GM12878 (cell line): ENCODE measurements around the gene HMOX2. TPM values are rescaled to one million over a fixed set of nuclear protein-coding genes. Genes with fewer than 3 reads are reported as not detected.

Source experiments
- ATAC-seq: fragments of 200-7000 bp; cut with Tn5 transposase; 3 replicates; pipeline ENCODE4 v1.9.1; 2020; ENCODE audit warnings: mild to moderate bottlenecking, moderate library complexity
- BruUV-seq: library from RNA; stranded (reverse); fragments of 400-500 nt; replicated peaks from 2 replicates; lab custom pipeline; 2021; lab: Mats Ljungman, UMichigan
- CTCF ChIA-PET: fragments of 300-600 bp; sonication (Branson Sonifier 250); formaldehyde crosslinking; extraction: SDS; loops from one replicate; lab custom pipeline; 2021; ENCODE audit warnings: inconsistent platforms; lab: Yijun Ruan, JAX
- POLR2A ChIA-PET: fragments of 350-600 bp; formaldehyde crosslinking; extraction: SDS; loops from one replicate; lab custom pipeline; 2021; ENCODE audit warnings: inconsistent platforms; lab: Charles Lee
- RAD21 ChIA-PET: fragments of 300-600 bp; sonication (Branson Sonifier 250); formaldehyde crosslinking; loops from one replicate; lab custom pipeline; 2023; ENCODE audit warnings: antibody characterized with exemption; ENCODE audit not compliant: unreplicated experiment; lab: Charles Lee
- SMC1A ChIA-PET: fragments of 300-600 bp; sonication (Branson Sonifier 250); formaldehyde crosslinking; loops from one replicate; lab custom pipeline; 2023; ENCODE audit not compliant: unreplicated experiment, uncharacterized antibody; lab: Charles Lee
- DNase-seq: peaks from one replicate; pipeline ENCODE4 v3.0.0-alpha.2; 2011; ENCODE audit warnings: low read depth, low spot score
- FAIRE-seq: peaks from 3 replicates; lab custom pipeline; 2011; peaks lifted over from hg19 to GRCh38; lab: Jason Lieb, UNC
- H2AFZ ChIP-seq: 2 replicates; pipeline ENCODE4 v1.6.0; 2011; ENCODE audit warnings: low read depth, low read length, control low read depth; ENCODE audit not compliant: control insufficient read depth
- H3K27ac ChIP-seq: 2 replicates; pipeline ENCODE4 v1.5.1; 2011; ENCODE audit warnings: control low read depth; ENCODE audit not compliant: control insufficient read depth, insufficient read depth
- H3K27me3 ChIP-seq, 2 experiments: replicated peaks in 1 of 2; 2 replicates each; pipeline versions ENCODE4 v1.6.0 to v1.6.1; 2011; ENCODE audit warnings: low read length in 1 of 2; ENCODE audit not compliant: control insufficient read depth in 2 of 2, insufficient read depth in 2 of 2
- H3K36me3 ChIP-seq, 2 experiments: 2 replicates each; pipeline ENCODE4 v1.5.1; 2011; ENCODE audit warnings: low read length in 1 of 2; ENCODE audit not compliant: control insufficient read depth in 2 of 2, insufficient read depth in 2 of 2
- H3K4me1 ChIP-seq: 2 replicates; pipeline ENCODE4 v1.6.1; 2011; ENCODE audit warnings: mild to moderate bottlenecking, low read length, moderate library complexity, mixed read lengths; ENCODE audit not compliant: control insufficient read depth, insufficient read depth
- H3K4me2 ChIP-seq: 2 replicates; pipeline ENCODE4 v1.6.0; 2011; ENCODE audit warnings: control low read depth; ENCODE audit not compliant: control insufficient read depth, insufficient read depth
- H3K4me3 ChIP-seq: fragments of 200-600 bp; sonication (generic); 2 replicates; pipeline ENCODE4 v1.5.1; 2016
- H3K79me2 ChIP-seq: 2 replicates; pipeline ENCODE4 v1.6.0; 2011; ENCODE audit warnings: low read length; ENCODE audit not compliant: control insufficient read depth, insufficient read depth
- H3K9ac ChIP-seq: 2 replicates; pipeline ENCODE4 v1.8.0; 2011; ENCODE audit warnings: low read length, control low read depth, mixed read lengths; ENCODE audit not compliant: control insufficient read depth, insufficient read depth
- H3K9me3 ChIP-seq: replicated peaks from 3 replicates; pipeline ENCODE4 v1.5.1; 2011; ENCODE audit warnings: mild to moderate bottlenecking, low read length; ENCODE audit not compliant: control insufficient read depth, insufficient read depth
- H4K20me1 ChIP-seq: 2 replicates; pipeline ENCODE4 v1.6.0; 2011; ENCODE audit not compliant: control insufficient read depth, insufficient read depth
- ATF3 ChIP-seq: IDR thresholded peaks from 2 replicates; pipeline ENCODE4 v1.6.1; 2011; ENCODE audit warnings: low read depth, mild to moderate bottlenecking, low read length, moderate library complexity, borderline replicate concordance; ENCODE audit errors: extremely low read depth
- BHLHE40 ChIP-seq, 2 experiments: fragments of 450-650 bp in 1 of 2; IDR thresholded peaks; 2 replicates each; pipeline ENCODE4 v1.6.1; 2011 to 2017; ENCODE audit warnings: low read depth in 2 of 2, borderline replicate concordance in 1 of 2, improper control_type of control experiment in 1 of 2, low read length in 1 of 2, mild to moderate bottlenecking in 1 of 2
- BMI1 ChIP-seq: fragments of 450-650 bp; IDR thresholded peaks from 2 replicates; pipeline ENCODE4 v1.6.1; 2016; ENCODE audit warnings: mild to moderate bottlenecking, moderate library complexity, borderline replicate concordance
- CBX3 ChIP-seq: fragments of 200-600 bp; sonication (generic); IDR thresholded peaks from 2 replicates; pipeline ENCODE4 v1.6.1; 2016; ENCODE audit warnings: low read depth, borderline replicate concordance
- E2F4 ChIP-seq: IDR thresholded peaks from 2 replicates; pipeline ENCODE4 v1.6.1; 2012; ENCODE audit warnings: low read depth, low read length, improper control_type of control experiment
- EED ChIP-seq: sonication (generic); IDR thresholded peaks from 2 replicates; pipeline ENCODE4 v1.6.1; 2016; ENCODE audit warnings: antibody characterized with exemption, low read depth
- EZH2 ChIP-seq: IDR thresholded peaks from 2 replicates; pipeline ENCODE4 v1.6.1; 2012; ENCODE audit warnings: low read depth, mild to moderate bottlenecking, control low read depth, inconsistent platforms, low read length, borderline replicate concordance; ENCODE audit not compliant: control insufficient read depth
- GABPA ChIP-seq: IDR thresholded peaks from 2 replicates; pipeline ENCODE4 v1.6.1; 2014; ENCODE audit warnings: antibody characterized with exemption, low read depth, mild to moderate bottlenecking, inconsistent platforms
- HDAC2 ChIP-seq: fragments of 200-600 bp; sonication (generic); IDR thresholded peaks from 2 replicates; pipeline ENCODE4 v1.6.1; 2017
- HDAC6 ChIP-seq: fragments of 200-600 bp; sonication (generic); IDR thresholded peaks from one replicate; pipeline ENCODE4 v1.8.0; 2017; ENCODE audit warnings: antibody characterized with exemption; ENCODE audit not compliant: unreplicated experiment
- MAX ChIP-seq: IDR thresholded peaks from 2 replicates; pipeline ENCODE4 v1.6.1; 2012; ENCODE audit warnings: low read depth, low read length, improper control_type of control experiment
- MTA3 ChIP-seq: IDR thresholded peaks from 2 replicates; pipeline ENCODE4 v1.6.1; 2012; ENCODE audit warnings: low read length, inconsistent platforms, borderline replicate concordance
- NR2C2 ChIP-seq: IDR thresholded peaks from 2 replicates; pipeline ENCODE4 v1.6.1; 2011; ENCODE audit warnings: borderline replicate concordance, low read depth; ENCODE audit not compliant: control insufficient read depth, insufficient read length
- PAX8 ChIP-seq: fragments of 450-650 bp; IDR thresholded peaks from 2 replicates; pipeline ENCODE4 v1.6.1; 2017; ENCODE audit warnings: mild to moderate bottlenecking, moderate library complexity
- PML ChIP-seq: IDR thresholded peaks from 2 replicates; pipeline ENCODE4 v1.6.1; 2012; ENCODE audit warnings: low read length, inconsistent platforms
- POLR2A ChIP-seq: IDR thresholded peaks from 2 replicates; pipeline ENCODE4 v1.6.1; 2011; ENCODE audit warnings: low read depth, mild to moderate bottlenecking, low read length
- RB1 ChIP-seq: fragments of 450-650 bp; formaldehyde crosslinking; IDR thresholded peaks from 2 replicates; pipeline ENCODE4 v1.6.1; 2017; ENCODE audit warnings: mild to moderate bottlenecking, borderline replicate concordance
- RFX5 ChIP-seq: IDR thresholded peaks from 2 replicates; pipeline ENCODE4 v1.6.1; 2011; ENCODE audit warnings: low read depth, low read length, improper control_type of control experiment
- SPI1 ChIP-seq: IDR thresholded peaks from 2 replicates; pipeline ENCODE4 v1.6.1; 2011; ENCODE audit warnings: low read depth, mild to moderate bottlenecking, low read length, moderate library complexity, borderline replicate concordance; ENCODE audit not compliant: insufficient read depth
- STAT1 ChIP-seq: fragments of 450-650 bp; conservative IDR thresholded peaks from 2 replicates; pipeline ENCODE4 v1.6.1; 2014; ENCODE audit warnings: antibody characterized with exemption, mild to moderate bottlenecking
- SUZ12 ChIP-seq: fragments of 200-600 bp; sonication (generic); IDR thresholded peaks from one replicate; pipeline ENCODE4 v1.6.1; 2018; ENCODE audit warnings: antibody characterized with exemption, mild to moderate bottlenecking; ENCODE audit not compliant: unreplicated experiment
- TCF12 ChIP-seq: IDR thresholded peaks from 2 replicates; pipeline ENCODE4 v1.6.1; 2011; ENCODE audit warnings: low read depth, mild to moderate bottlenecking, low read length
- WRNIP1 ChIP-seq: IDR thresholded peaks from 2 replicates; pipeline ENCODE4 v1.6.1; 2011; ENCODE audit warnings: low read depth, low read length, improper control_type of control experiment, borderline replicate concordance
- ZBED1 ChIP-seq: IDR thresholded peaks from 2 replicates; pipeline ENCODE4 v1.6.1; 2016; ENCODE audit warnings: borderline replicate concordance
- ZNF384 ChIP-seq: IDR thresholded peaks from 2 replicates; pipeline ENCODE4 v1.6.1; 2012; ENCODE audit warnings: low read depth, mild to moderate bottlenecking, low read length, improper control_type of control experiment, borderline replicate concordance
- ZSCAN29 ChIP-seq: fragments of 450-650 bp; IDR thresholded peaks from 2 replicates; pipeline ENCODE4 v1.6.1; 2017; ENCODE audit warnings: mild to moderate bottlenecking, moderate library complexity
- WGBS: methylation state at CpG from one replicate; pipeline ENCODE4 v1.1.6; 2016; ENCODE audit warnings: low lambda C conversion rate; ENCODE audit not compliant: insufficient replicate concordance, insufficient coverage; ENCODE audit errors: missing lambda C conversion rate; 5-methylcytosine and 5-hydroxymethylcytosine counted together
- in situ Hi-C: fragments of 300-500 bp; cut with MboI; formaldehyde crosslinking; loops from 9 replicates; pipeline ENCODE4 v1.14.3; 2018; ENCODE audit warnings: mixed read lengths
- intact Hi-C: fragments of 100-400 bp; cut with micrococcal nuclease; formaldehyde crosslinking; loops from one replicate; pipeline ENCODE4 v1.14.2; 2022; ENCODE audit not compliant: unreplicated experiment
- polyA plus RNA-seq, 11 experiments: library from polyadenylated mRNA; depleted of rRNA in 4 of 11; unstranded in 6 of 11; stranded (reverse) in 5 of 11; fragments of >200 nt; fragmentation: Nextera tagmentation in 4 of 11; fragmentation: Illumina TruSeq in 1 of 11; extraction: Ambion mirVana in 4 of 11; extraction: Trizol in 1 of 11; gene quantifications; 1 replicate in 1 of 11; 2 replicates in 10 of 11; pipeline versions ENCODE4 v1.2.1 to v1.2.3, GENCODE V29; 2011 to 2016; ENCODE audit warnings: inconsistent platforms in 2 of 11, missing spikeins in 2 of 11, low read depth in 1 of 11
- total RNA-seq, 4 experiments: library from RNA; depleted of rRNA in 3 of 4; stranded (reverse); fragments of >200 nt in 3 of 4; fragmentation: Illumina TruSeq in 1 of 4; extraction: Trizol in 1 of 4; gene quantifications; 2 replicates each; pipeline versions ENCODE4 v1.2.1 to v1.2.3, GENCODE V29; 2013 to 2021

Gene HMOX2
- total and polyA plus RNA-seq, 10 of the 15 experiments (the other 5 are each of a cell fraction or from before 2014, with no cell fraction given) = 26.4 to 111 (median 57.8) TPM

GRCh38 chr16:4506450-4506849 is 30.3 kb downstream of the HMOX2 start:
- BruUV-seq = no TSS peak
- H3K27ac ChIP-seq = peak overlapping the region; percentile 79; the same call in 1 of the 2 replicates
- SMC1A ChIA-PET = interaction anchor here (1.0 to 4.0 kb wide), 14 partner anchors 8 to 143 kb away, joined by 3 to 41 read pairs (median 6); partner anchors contain the start of genes CDIP1, HMOX2 and MGRN1
- 1% methylated on average over 3 of the region's 3 CpGs for WGBS
- ATAC-seq (peak; percentile 92), FAIRE-seq (peak; percentile 97), DNase-seq (peak; percentile 39)
- peak overlapping the region; percentile 82; the same call in 1 of the 2 replicates for H3K4me2 ChIP-seq
- RAD21 ChIA-PET = interaction anchor here (0.9 to 4.1 kb wide), 9 partner anchors 8 to 118 kb away, joined by 3 to 26 read pairs (median 12); partner anchors contain the start of genes CDIP1, HMOX2 and MGRN1
- H3K9ac ChIP-seq = no peak overlapping the region
- in situ Hi-C loops = no loop called here
- CTCF ChIA-PET = interaction anchor here (0.7 to 6.5 kb wide), 33 partner anchors 9 to 148 kb away, joined by 3 to 90 read pairs (median 6); partner anchors contain the start of genes CDIP1, CORO7, HMOX2 and MGRN1
- H3K27me3 ChIP-seq = no peaks in the 10 kb centered on the region
- peaks cover 20% of the 10 kb centered on the region for H3K4me1 ChIP-seq
- H3K79me2 ChIP-seq = peaks cover 2% of the 10 kb centered on the region
- H2AFZ ChIP-seq = no peak overlapping the region
- no peaks in the 10 kb centered on the region for H4K20me1 ChIP-seq
- POLR2A ChIA-PET = interaction anchor here (0.6 to 2.2 kb wide), 7 partner anchors 30 to 119 kb away, joined by 3 to 11 read pairs (median 6); partner anchors contain the start of genes HMOX2 and MGRN1
- intact Hi-C loops = loop anchor here (1.0 to 2.0 kb wide), 2 partner anchors 42 to 78 kb away; no protein-coding TSS in a partner anchor
- peaks cover 17 to 31% of the 10 kb centered on the region in 2 experiments; a peak in 3 of 4 replicates for H3K36me3 ChIP-seq
- no peaks in the 10 kb centered on the region for H3K9me3 ChIP-seq
- no peak overlapping the region for H3K4me3 ChIP-seq
- TF ChIP-seq MTA3 (no peak), SUZ12 (no peak), CBX3 (no peak), POLR2A (no peak), WRNIP1 (no peak), GABPA (no peak), STAT1 (no peak), TCF12 (no peak), ATF3 (no peak), RB1 (no peak), PML (no peak), ZNF384 (peak; percentile 25; the same call in 1 of the 2 replicates), EED (0 out of 2 replicates have a peak, but pooled peaks have one; percentile 37), HDAC6 (no peak), EZH2 (no peak), SPI1 (no peak), E2F4 (no peak), ZSCAN29 (no peak), RFX5 (no peak), BHLHE40 (IDR thresholded peaks at IDR 0.05; ENCODE audit: borderline replicate concordance in 1 of 2, low read depth in 2 of 2, low read length in 1 of 2) (no peak), BMI1 (no peak), MAX (no peak), PAX8 (no peak), NR2C2 (no peak), ZBED1 (no peak), HDAC2 (no peak)
